Measurements from ENCODE around the gene HMGB2.

The HMGB2 gene

DNA sequence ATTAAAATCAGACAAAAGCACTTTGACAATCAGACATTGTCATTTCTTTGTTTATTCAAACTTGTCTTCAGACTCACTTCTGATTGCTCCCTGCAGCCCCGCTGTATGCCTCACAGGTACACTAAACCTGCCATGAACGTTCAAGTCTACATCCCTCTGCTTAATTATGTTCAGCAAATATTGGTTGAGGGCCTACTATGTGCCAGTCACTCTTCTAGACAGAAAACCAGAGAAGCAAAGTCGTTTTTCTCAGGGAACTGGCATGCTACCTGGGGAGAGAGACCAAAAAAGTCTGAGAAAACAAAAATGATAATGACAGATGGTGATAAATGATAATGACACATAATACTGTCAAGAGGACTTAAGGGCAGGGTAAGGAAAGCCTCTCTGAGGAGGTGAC is 19.4 kb downstream of the HMGB2 start:
- H3K4me3 ChIP-seq (ENCODE audit: low read depth in 1 of 2, low read length in 2 of 2), result no peak overlapping the region
- no peaks in the 10 kb centered on the region for H3K27me3 ChIP-seq (ENCODE audit: low read depth, low read length)
- H3K27ac ChIP-seq (ENCODE audit: low read length), result no peak overlapping the region
- H3K9me3 ChIP-seq (ENCODE audit: control insufficient read depth in 1 of 2, low read length in 2 of 2), result no peaks in the 10 kb centered on the region
- peaks cover 17 to 26% of the 10 kb centered on the region in 2 donors for H3K36me3 ChIP-seq (ENCODE audit: control insufficient read depth in 1 of 2, insufficient read depth in 2 of 2, low read length in 2 of 2)
- H3K4me1 ChIP-seq (ENCODE audit: control insufficient read depth in 1 of 2, insufficient read depth in 2 of 2, low read length in 2 of 2), result no peaks in the 10 kb centered on the region

DNA sequence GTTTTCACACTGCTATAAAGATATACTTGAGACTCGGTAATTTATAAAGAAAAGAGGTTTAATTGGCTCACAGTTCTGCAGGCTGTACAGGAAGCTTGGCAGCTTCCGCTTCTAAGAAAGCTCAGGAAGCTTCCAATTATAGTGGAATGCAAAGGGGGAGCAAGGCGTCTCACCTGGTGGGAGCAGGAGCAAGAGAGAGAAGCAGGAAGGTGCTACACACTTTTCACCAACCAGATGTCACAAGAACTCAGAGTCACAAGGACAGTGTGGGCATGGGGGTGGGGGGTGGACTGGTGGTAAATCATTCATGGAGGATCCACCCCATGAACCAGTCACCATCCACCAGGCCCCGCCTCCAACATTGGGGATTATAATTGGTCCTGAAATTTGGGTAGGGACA is 22.8 kb downstream of the HMGB2 start:
- no peaks in the 10 kb centered on the region for H3K27me3 ChIP-seq (ENCODE audit: low read depth, low read length)
- no peak overlapping the region for H3K4me3 ChIP-seq (ENCODE audit: low read depth in 1 of 2, low read length in 2 of 2)
- no peaks in the 10 kb centered on the region for H3K9me3 ChIP-seq (ENCODE audit: control insufficient read depth in 1 of 2, low read length in 2 of 2)
- H3K27ac ChIP-seq (ENCODE audit: low read length), result no peak overlapping the region
- H3K4me1 ChIP-seq (ENCODE audit: control insufficient read depth in 1 of 2, insufficient read depth in 2 of 2, low read length in 2 of 2), result no peaks in the 10 kb centered on the region
- peaks cover 15 to 24% of the 10 kb centered on the region in 2 donors for H3K36me3 ChIP-seq (ENCODE audit: control insufficient read depth in 1 of 2, insufficient read depth in 2 of 2, low read length in 2 of 2)

- Histone ChIP-seq H3K4me1 (ENCODE audit: control insufficient read depth in 1 of 2, insufficient read depth in 2 of 2, low read length in 2 of 2) (no peaks in the 10 kb centered on the region), H3K4me3 (ENCODE audit: low read depth in 1 of 2, low read length in 2 of 2) (no peak overlapping the region), H3K9me3 (ENCODE audit: control insufficient read depth in 1 of 2, low read length in 2 of 2) (no peaks in the 10 kb centered on the region), H3K27me3 (ENCODE audit: low read depth, low read length) (no peaks in the 10 kb centered on the region), H3K27ac (ENCODE audit: low read length) (no peak overlapping the region), H3K36me3 (ENCODE audit: control insufficient read depth in 1 of 2, insufficient read depth in 2 of 2, low read length in 2 of 2) (peaks cover 0 to 11% of the 10 kb centered on the region in 2 donors)
Measured at GRCh38 chr4:173307778-173308177, 26.4 kb downstream of the HMGB2 start.

GRCh38 chr4:173301518-173302201 is 32.5 kb downstream of the HMGB2 start:
- H3K9me3 ChIP-seq (ENCODE audit: control insufficient read depth in 1 of 2, low read length in 2 of 2), result no peaks in the 10 kb centered on the region
- H3K4me1 ChIP-seq (ENCODE audit: control insufficient read depth in 1 of 2, insufficient read depth in 2 of 2, low read length in 2 of 2), result no peaks in the 10 kb centered on the region
- peaks cover 0 to 4% of the 10 kb centered on the region in 2 donors for H3K36me3 ChIP-seq (ENCODE audit: control insufficient read depth in 1 of 2, insufficient read depth in 2 of 2, low read length in 2 of 2)
- no peak overlapping the region for H3K27ac ChIP-seq (ENCODE audit: low read length)
- no peaks in the 10 kb centered on the region for H3K27me3 ChIP-seq (ENCODE audit: low read depth, low read length)
- H3K4me3 ChIP-seq (ENCODE audit: low read depth in 1 of 2, low read length in 2 of 2), result no peak overlapping the region

DNA sequence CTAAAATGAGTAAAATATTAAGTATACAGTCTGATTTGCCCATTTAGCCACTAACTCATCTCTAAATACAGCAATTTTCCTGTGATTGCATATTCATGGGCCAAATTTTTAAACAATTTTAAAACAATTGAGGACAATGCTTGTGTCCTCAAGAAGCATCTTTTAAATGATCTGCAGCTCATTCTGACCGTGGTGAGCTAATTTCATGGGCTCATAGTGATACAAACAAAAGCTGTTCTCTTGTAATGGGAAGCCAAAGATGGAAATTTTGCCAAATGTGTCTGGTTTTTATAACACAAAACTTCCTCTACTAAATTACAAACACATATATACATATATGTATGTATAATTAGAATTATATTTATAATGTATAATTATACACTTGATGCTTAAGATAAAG is 39.7 kb downstream of the HMGB2 start:
- H3K27me3 ChIP-seq (ENCODE audit: low read depth, low read length), result no peaks in the 10 kb centered on the region

GRCh38 chr4:173293663-173294062 is 40.5 kb downstream of the HMGB2 start:
- Histone ChIP-seq H3K9me3 (ENCODE audit: control insufficient read depth in 1 of 2, low read length in 2 of 2) (no peaks in the 10 kb centered on the region), H3K4me1 (ENCODE audit: control insufficient read depth in 1 of 2, insufficient read depth in 2 of 2, low read length in 2 of 2) (no peaks in the 10 kb centered on the region), H3K27me3 (ENCODE audit: low read depth, low read length) (no peaks in the 10 kb centered on the region), H3K27ac (ENCODE audit: low read length) (no peak overlapping the region), H3K36me3 (ENCODE audit: control insufficient read depth in 1 of 2, insufficient read depth in 2 of 2, low read length in 2 of 2) (peaks cover 0 to 4% of the 10 kb centered on the region in 2 donors), H3K4me3 (ENCODE audit: low read depth in 1 of 2, low read length in 2 of 2) (no peak overlapping the region)

More for the DNA sequence above, 39.7 kb downstream of the HMGB2 start:
- no peak overlapping the region for H3K4me3 ChIP-seq (ENCODE audit: low read depth in 1 of 2, low read length in 2 of 2)
- H3K27ac ChIP-seq (ENCODE audit: low read length), result no peak overlapping the region
- H3K9me3 ChIP-seq (ENCODE audit: control insufficient read depth in 1 of 2, low read length in 2 of 2), result no peaks in the 10 kb centered on the region
- H3K36me3 ChIP-seq (ENCODE audit: control insufficient read depth in 1 of 2, insufficient read depth in 2 of 2, low read length in 2 of 2), result peaks cover 0 to 4% of the 10 kb centered on the region in 2 donors
- no peaks in the 10 kb centered on the region for H3K4me1 ChIP-seq (ENCODE audit: control insufficient read depth in 1 of 2, insufficient read depth in 2 of 2, low read length in 2 of 2)

DNA sequence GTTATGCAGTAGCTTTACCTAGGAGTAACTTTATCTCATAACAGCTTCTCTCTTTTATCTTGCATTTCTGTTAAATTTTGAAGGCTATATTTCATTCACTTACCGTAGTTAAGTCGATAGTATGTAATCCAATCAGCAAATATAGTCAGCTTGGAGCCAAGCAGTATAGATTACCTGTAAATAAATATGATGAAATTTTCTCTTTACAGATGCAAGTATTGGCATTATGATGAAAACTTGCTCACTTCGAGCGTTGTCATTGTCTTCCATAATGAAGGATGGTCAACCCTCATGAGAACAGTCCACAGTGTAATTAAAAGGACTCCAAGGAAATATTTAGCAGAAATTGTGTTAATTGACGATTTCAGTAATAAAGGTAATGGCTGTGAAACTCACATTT is 42.3 kb downstream of the HMGB2 start:
- H3K27ac ChIP-seq (ENCODE audit: low read length), result no peak overlapping the region
- no peaks in the 10 kb centered on the region for H3K36me3 ChIP-seq (ENCODE audit: control insufficient read depth in 1 of 2, insufficient read depth in 2 of 2, low read length in 2 of 2)
- peaks cover 0 to 4% of the 10 kb centered on the region in 2 donors for H3K9me3 ChIP-seq (ENCODE audit: control insufficient read depth in 1 of 2, low read length in 2 of 2)
- no peak overlapping the region for H3K4me3 ChIP-seq (ENCODE audit: low read depth in 1 of 2, low read length in 2 of 2)
- H3K27me3 ChIP-seq (ENCODE audit: low read depth, low read length), result no peaks in the 10 kb centered on the region
- no peaks in the 10 kb centered on the region for H3K4me1 ChIP-seq (ENCODE audit: control insufficient read depth in 1 of 2, insufficient read depth in 2 of 2, low read length in 2 of 2)

DNA sequence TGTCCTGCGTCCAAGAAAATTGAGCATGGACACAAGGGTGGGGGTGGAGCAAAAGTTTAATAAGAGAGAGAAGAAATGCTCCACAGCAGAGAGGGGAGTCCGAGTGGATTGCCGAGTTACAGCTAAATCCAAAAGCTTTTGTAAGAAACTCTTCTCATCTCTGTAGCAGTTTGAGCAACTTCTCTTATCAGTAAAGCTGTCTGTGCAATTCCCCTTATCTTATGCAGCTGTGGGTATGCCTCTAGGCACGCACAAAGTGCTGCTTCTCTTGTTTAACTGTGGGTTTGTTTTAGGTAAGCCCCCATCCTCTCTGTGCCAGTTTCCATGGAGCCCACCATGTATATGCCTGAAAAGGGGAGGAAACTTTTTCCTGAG is 44.8 kb downstream of the HMGB2 start:
- Histone ChIP-seq H3K4me1 (ENCODE audit: control insufficient read depth in 1 of 2, insufficient read depth in 2 of 2, low read length in 2 of 2) (no peaks in the 10 kb centered on the region), H3K4me3 (ENCODE audit: low read depth in 1 of 2, low read length in 2 of 2) (no peak overlapping the region), H3K27ac (ENCODE audit: low read length) (no peak overlapping the region)

DNA sequence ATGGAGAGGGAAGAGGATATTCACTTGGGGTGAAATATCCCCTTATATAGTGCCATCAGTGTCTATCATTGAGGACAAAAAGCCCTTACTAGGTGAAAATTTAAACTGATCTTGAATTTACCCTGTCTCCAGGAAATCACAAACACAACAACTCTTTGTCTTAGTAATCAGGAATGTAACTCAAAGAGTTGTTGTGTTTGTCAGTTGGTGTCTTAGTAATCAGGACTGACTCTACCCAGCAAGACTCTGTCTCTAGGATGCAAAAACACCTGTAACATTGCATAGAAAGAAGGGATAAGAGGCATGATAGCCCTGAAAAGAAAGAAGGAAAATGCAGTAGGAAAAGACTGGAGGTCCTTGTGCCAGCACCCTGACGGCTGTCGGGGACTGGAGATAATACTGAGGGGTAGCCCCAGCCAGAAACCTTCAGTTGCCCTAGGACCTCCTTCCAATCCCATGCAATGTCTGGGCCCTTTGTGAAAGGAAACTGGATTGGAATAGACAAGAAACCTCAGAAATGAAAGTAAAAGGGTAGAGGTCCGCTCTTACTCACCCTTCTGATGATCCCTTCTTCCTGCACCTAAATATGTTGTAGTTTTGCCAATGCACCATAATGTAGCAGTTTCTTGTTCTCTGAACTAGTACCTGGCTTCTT is 45.3 kb downstream of the HMGB2 start:
- Histone ChIP-seq H3K36me3 (ENCODE audit: control insufficient read depth in 1 of 2, insufficient read depth in 2 of 2, low read length in 2 of 2) (no peaks in the 10 kb centered on the region), H3K27me3 (ENCODE audit: low read depth, low read length) (no peaks in the 10 kb centered on the region), H3K4me3 (ENCODE audit: low read depth in 1 of 2, low read length in 2 of 2) (no peak overlapping the region)

More for the DNA sequence above, 44.8 kb downstream of the HMGB2 start:
- H3K27me3 ChIP-seq (ENCODE audit: low read depth, low read length), result no peaks in the 10 kb centered on the region
- peaks cover 0 to 10% of the 10 kb centered on the region in 2 donors for H3K9me3 ChIP-seq (ENCODE audit: control insufficient read depth in 1 of 2, low read length in 2 of 2)
- H3K36me3 ChIP-seq (ENCODE audit: control insufficient read depth in 1 of 2, insufficient read depth in 2 of 2, low read length in 2 of 2), result no peaks in the 10 kb centered on the region

GRCh38 chr4:173288296-173288695 is 45.9 kb downstream of the HMGB2 start:
- Histone ChIP-seq H3K4me3 (ENCODE audit: low read depth in 1 of 2, low read length in 2 of 2) (no peak overlapping the region), H3K9me3 (ENCODE audit: control insufficient read depth in 1 of 2, low read length in 2 of 2) (peaks cover 0 to 11% of the 10 kb centered on the region in 2 donors), H3K27me3 (ENCODE audit: low read depth, low read length) (no peaks in the 10 kb centered on the region), H3K4me1 (ENCODE audit: control insufficient read depth in 1 of 2, insufficient read depth in 2 of 2, low read length in 2 of 2) (no peaks in the 10 kb centered on the region), H3K27ac (ENCODE audit: low read length) (no peak overlapping the region), H3K36me3 (ENCODE audit: control insufficient read depth in 1 of 2, insufficient read depth in 2 of 2, low read length in 2 of 2) (no peaks in the 10 kb centered on the region)

More for the DNA sequence above, 45.3 kb downstream of the HMGB2 start:
- no peaks in the 10 kb centered on the region for H3K4me1 ChIP-seq (ENCODE audit: control insufficient read depth in 1 of 2, insufficient read depth in 2 of 2, low read length in 2 of 2)
- H3K9me3 ChIP-seq (ENCODE audit: control insufficient read depth in 1 of 2, low read length in 2 of 2), result peaks cover 0 to 11% of the 10 kb centered on the region in 2 donors
- no peak overlapping the region for H3K27ac ChIP-seq (ENCODE audit: low read length)

DNA sequence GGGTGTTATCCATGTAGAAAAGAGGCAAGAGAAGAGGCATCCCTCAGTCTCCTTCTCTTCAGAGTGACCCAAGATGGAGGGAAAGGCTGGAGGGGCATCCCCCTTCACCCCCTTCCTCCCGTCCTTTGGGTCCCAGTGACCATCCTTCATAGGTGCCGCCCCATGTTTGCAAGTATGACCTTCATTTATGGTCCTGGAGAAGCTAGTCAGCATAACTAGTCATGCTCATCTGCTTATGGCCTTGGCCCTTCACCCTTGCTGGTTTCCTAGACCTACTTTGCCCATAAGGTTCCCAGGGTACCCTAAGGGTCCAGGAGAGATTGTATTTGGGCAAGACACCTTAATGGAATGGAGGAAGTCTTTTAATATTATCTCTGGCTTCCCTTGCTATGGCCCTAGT is 46.7 kb downstream of the HMGB2 start:
- Histone ChIP-seq H3K36me3 (ENCODE audit: control insufficient read depth in 1 of 2, insufficient read depth in 2 of 2, low read length in 2 of 2) (no peaks in the 10 kb centered on the region), H3K4me1 (ENCODE audit: control insufficient read depth in 1 of 2, insufficient read depth in 2 of 2, low read length in 2 of 2) (no peaks in the 10 kb centered on the region), H3K27ac (ENCODE audit: low read length) (no peak overlapping the region), H3K27me3 (ENCODE audit: low read depth, low read length) (no peaks in the 10 kb centered on the region), H3K4me3 (ENCODE audit: low read depth in 1 of 2, low read length in 2 of 2) (no peak overlapping the region), H3K9me3 (ENCODE audit: control insufficient read depth in 1 of 2, low read length in 2 of 2) (peaks cover 0 to 11% of the 10 kb centered on the region in 2 donors)
